GM19023 (cell line): ENCODE measurements around the gene KLHL7.
"Not testable (repeated sequence)": the region's sequence is repeated elsewhere in the genome, so short reads cannot be mapped to it uniquely, and the experiment has no call there.

Experiments used
- ATAC-seq: cut with Tn5 transposase; IDR thresholded peaks from one replicate; pipeline ENCODE4 v1.9.1; 2021; ENCODE audit warnings: mild to moderate bottlenecking, moderate library complexity; ENCODE audit not compliant: unreplicated experiment

KLHL7 gene

DNA sequence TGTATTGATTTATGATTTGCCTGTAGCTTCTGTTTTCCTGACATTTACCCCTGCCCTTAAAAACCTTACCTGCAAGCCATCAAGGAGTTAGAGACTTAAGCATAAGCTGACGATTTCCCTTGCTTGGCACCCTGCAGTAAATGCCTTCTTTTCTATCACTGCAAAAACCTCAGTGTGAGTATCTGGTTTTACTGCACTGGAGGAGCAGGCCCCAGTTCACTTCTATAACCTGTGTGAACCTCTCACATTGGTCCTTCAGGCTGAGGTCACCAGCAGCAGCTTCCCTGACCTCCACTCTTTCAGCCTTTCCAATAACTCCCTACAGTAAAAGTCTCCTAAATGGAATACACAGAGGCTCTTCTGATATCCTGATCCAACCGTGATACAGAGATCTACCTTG lies 106.8 kb downstream of the KLHL7 start:
- no peak for ATAC-seq

- ATAC-seq = no peak
Measured at GRCh38 chr7:23212841-23213240, 107.3 kb downstream of the KLHL7 start.

GRCh38 chr7:23213755-23214154 lies 108.2 kb downstream of the KLHL7 start:
- no peak for ATAC-seq

DNA sequence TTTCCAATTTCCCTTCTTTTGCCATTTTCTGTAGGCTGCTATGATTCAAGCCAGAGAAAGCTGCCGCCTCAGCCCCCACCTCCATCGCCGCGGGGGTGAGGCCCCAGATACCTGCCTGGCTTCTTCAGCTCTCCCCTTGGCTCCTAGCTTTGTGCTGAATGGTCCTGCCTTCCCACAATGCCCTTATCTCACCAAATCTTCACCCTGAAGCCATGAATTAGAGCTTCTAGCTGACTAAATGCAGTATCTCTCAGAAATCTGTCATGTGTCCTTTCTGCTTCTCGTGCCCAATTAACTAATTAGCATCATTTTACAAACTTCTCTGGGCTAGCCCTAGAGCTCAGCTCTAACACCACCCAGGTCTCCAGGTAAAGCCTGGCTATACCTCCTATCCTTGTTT lies 108.8 kb downstream of the KLHL7 start:
- ATAC-seq = no peak

GRCh38 chr7:23214938-23215337 lies 109.4 kb downstream of the KLHL7 start:
- ATAC-seq = no peak

DNA sequence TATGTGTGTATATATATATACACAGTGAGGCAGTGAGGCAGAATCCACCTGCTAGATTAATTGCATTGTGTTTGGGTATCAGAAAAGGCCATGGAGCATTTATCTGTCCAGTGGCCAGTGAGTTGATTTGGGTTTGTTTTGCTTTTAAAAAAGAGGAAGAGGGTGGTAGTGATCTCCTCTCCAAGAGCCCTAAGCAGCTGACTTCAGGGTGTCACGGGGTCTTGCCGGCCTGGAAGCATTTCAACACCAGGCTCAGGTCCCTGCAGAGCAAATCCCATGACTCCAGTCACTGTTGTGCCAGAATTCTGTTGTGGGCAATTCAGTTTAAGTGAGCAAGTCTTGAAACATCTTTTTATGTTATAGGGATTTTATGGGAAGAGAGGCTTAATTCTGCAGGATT lies 110.4 kb downstream of the KLHL7 start:
- ATAC-seq = no peak

DNA sequence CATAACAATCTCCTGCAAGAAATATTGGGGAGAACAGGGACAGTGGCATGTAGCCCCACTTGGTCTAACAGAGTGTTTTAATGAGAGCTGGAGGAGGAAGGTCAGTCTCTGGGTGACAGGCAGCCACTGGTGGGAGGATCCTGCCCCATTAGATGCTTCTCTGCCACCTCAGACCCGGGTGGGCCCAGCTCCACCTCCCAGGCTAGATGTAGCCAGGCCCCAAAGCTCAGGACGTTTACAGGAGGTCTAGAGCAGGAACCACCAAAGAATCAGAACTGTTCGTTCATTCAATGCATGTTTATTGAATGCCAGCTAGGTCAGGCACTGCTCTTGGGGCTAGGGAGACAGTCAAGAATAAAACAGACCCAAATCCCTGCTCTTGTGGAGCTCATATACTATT lies 112.6 kb downstream of the KLHL7 start:
- no peak for ATAC-seq

DNA sequence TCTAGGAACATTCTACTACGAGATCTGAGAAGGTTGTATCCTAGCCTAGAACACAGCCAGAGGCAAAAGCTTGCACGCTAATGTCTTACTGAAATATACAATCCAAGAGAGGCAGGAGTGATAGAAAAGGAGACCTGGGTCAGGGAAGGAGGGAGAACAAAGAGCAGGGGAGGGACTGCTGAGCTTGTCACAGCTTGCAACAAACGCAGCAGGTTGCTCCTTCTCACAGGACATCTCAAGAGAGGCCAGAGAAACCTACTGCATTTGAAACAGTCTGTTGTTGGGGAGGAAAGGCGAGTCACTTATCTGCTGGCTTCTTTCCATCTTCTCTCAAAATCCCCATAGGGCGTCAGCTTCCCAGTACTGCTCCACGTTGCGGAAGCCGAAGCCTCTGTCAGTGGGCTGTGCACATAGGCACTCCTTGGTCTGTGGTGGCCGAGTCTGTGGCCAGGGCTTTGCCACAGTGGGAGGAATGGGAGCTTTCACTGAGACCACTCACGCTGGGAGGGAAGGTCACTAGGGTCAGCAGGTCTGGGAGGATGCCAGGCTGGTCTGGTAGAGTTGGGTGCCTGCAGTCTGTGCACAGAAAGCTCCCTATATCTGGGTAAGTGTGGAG lies 115.2 kb downstream of the KLHL7 start:
- ATAC-seq = no peak

GRCh38 chr7:23222439-23223030 lies 117.0 kb downstream of the KLHL7 start:
- no peak for ATAC-seq

DNA sequence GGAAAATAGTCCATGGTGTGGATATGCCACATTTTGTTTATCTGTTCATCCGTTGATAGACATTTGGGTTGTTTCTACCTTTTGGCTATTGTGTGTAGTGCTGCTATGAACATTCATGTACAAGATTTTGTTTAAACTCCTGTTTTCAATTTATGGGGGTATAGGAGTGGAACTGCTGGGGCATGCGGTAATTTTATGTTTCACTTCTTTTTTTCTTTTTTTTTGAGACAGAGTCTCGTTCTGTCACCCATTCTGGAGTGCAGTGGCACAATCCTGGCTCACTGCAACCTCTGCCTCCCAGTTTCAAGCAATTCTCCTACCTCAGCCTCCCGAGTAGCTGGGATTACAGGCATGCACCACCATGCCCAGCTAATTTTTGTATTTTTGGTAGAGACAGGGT lies 118.8 kb downstream of the KLHL7 start:
- ATAC-seq = not testable (repeated sequence)

DNA sequence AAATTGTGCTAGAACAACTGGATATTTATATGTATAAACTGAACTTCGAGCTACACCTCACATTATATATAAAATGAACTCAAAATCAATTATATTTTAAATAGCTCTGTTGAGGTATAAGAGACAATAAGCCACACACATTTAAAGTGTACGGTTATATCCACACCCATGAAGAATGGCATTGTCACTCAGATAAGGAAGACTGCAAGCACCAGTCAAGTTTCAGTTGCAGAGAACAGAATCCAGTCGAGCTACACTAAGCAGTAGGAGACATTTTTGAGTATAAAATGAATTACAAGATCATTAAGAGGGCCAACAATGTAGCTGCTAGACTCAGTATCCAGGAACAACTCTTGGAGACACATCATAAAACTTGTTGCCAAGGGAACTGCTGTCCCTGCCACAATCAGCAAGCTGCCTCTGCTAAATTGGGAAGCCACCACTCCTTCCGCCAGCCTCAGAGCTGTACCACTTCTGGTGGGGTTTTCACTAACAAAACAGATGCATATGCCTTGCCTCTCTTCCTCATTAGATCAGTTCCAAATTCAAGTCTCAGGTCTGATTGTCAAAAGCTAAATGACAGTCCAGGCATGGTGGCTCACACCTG lies 121.4 kb downstream of the KLHL7 start:
- ATAC-seq = no peak
